Kidney (tissue), 14 donors: ENCODE results near the gene NUDT1. TPM values are rescaled to one million over a fixed set of nuclear protein-coding genes. Genes with fewer than 3 reads are reported as not detected.
A peak's percentile ranks its signal among the peaks of the same experiment; 100 is the strongest.

Experiments
- DNase-seq, 5 donors: peaks; one replicate each; pipeline ENCODE4 v3.0.0-alpha.2; 2013 to 2020
- FAIRE-seq: peaks from 2 replicates; lab custom pipeline; 2012; peaks lifted over from hg19 to GRCh38; lab: Jason Lieb, UNC
- H3K27ac ChIP-seq, 2 donors: one replicate each; pipeline ENCODE4 v1.7.0; 2013; ENCODE audit warnings: low read depth in 2 of 2, low read length in 2 of 2, inconsistent platforms in 1 of 2
- H3K27me3 ChIP-seq: one replicate; pipeline ENCODE4 v1.7.1; 2013; ENCODE audit warnings: low read length, inconsistent platforms; ENCODE audit not compliant: control insufficient read depth, insufficient read depth
- H3K36me3 ChIP-seq, 3 donors: one replicate each; pipeline versions ENCODE4 v1.7.0 to v1.7.1; 2013; ENCODE audit warnings: low read length in 3 of 3, control low read depth in 1 of 3, inconsistent platforms in 1 of 3; ENCODE audit not compliant: insufficient read depth in 3 of 3, control insufficient read depth in 2 of 3
- H3K4me1 ChIP-seq, 3 donors: one replicate each; pipeline versions ENCODE4 v1.7.0 to v1.7.1; 2013; ENCODE audit warnings: low read length in 3 of 3, inconsistent platforms in 1 of 3, low read depth in 1 of 3; ENCODE audit not compliant: control insufficient read depth in 2 of 3, insufficient read depth in 2 of 3
- H3K4me3 ChIP-seq, 3 donors: one replicate each; pipeline versions ENCODE4 v1.7.0 to v1.8.1; 2013; ENCODE audit warnings: low read length in 3 of 3, control low read depth in 1 of 3, inconsistent platforms in 1 of 3
- H3K9ac ChIP-seq, 3 donors: one replicate each; pipeline versions ENCODE4 v1.7.0 to v1.7.1; 2013; ENCODE audit warnings: low read length in 3 of 3, control low read depth in 1 of 3, inconsistent platforms in 1 of 3
- H3K9me3 ChIP-seq, 3 donors: one replicate each; pipeline versions ENCODE4 v1.7.0 to v1.7.1; 2013; ENCODE audit warnings: low read length in 3 of 3, control low read depth in 1 of 3, inconsistent platforms in 1 of 3; ENCODE audit not compliant: control insufficient read depth in 2 of 3, insufficient read depth in 1 of 3
- CTCF ChIP-seq: IDR thresholded peaks from 3 replicates; pipeline ENCODE4 v1.5.1; 2012; ENCODE audit warnings: mild to moderate bottlenecking, moderate library complexity, borderline replicate concordance; ENCODE audit not compliant: insufficient read depth; ENCODE audit errors: extremely low read depth
- intact Hi-C: fragments of 100-400 bp; cut with DNase I; formaldehyde crosslinking; loops from one replicate; pipeline ENCODE4 v1.11.1; 2022
- polyA plus RNA-seq: library from polyadenylated mRNA; stranded (reverse); fragments of 350-450 nt; fragmentation: Illumina TruSeq; extraction: RNeasy Lipid Tissue Mini Kit (QIAGEN cat#74804); gene quantifications from one replicate; pipeline ENCODE4 v1.2.3, GENCODE V29; 2014; ENCODE audit warnings: low read depth, low replicate concordance; ENCODE audit not compliant: insufficient read depth
- total RNA-seq: library from RNA; stranded (reverse); fragmentation: NEBNext Ultra II Directional; extraction: Animal tissue kit (Norgen Biotek cat#: 25700); gene quantifications from one replicate; pipeline ENCODE4 v1.2.1, GENCODE V29; 2021
- donor health status: control.
- donor health status: control.
- donor health status: control.
- donor health status: control.
- donor health status: control.
- donor health status: DM: yes; HTN: yes; CAD: no.
- donor health status: Normal renal cell carcinoma (clear cell type).

Gene NUDT1
- total and polyA plus RNA-seq, 2 donors from 2014 or later: 9.3 to 12.1 TPM

- intact Hi-C loops: no loop called here
- DNase-seq (peak in 1 of 5 donors; percentile 69), FAIRE-seq (no peak)
- no peak for TF ChIP-seq CTCF
- H3K36me3 ChIP-seq: no peaks in the 10 kb centered on the region
- H3K27ac ChIP-seq: no peak overlapping the region
- H3K9me3 ChIP-seq: no peaks in the 10 kb centered on the region
- H3K9ac ChIP-seq: no peak overlapping the region
- no peak overlapping the region for H3K4me3 ChIP-seq
- no peaks in the 10 kb centered on the region for H3K27me3 ChIP-seq
- peaks cover 0 to 12% (median 5%) of the 10 kb centered on the region in 3 donors for H3K4me1 ChIP-seq
These were observed 4.1 kb downstream of the NUDT1 start for GRCh38 chr7:2245883-2246675.

GRCh38 chr7:2247141-2247995 lies 5.3 kb downstream of the NUDT1 start:
- Histone ChIP-seq H3K9me3 (no peaks in the 10 kb centered on the region), H3K4me3 (no peak overlapping the region), H3K27ac (no peak overlapping the region), H3K9ac (no peak overlapping the region), H3K36me3 (no peaks in the 10 kb centered on the region), H3K4me1 (peaks cover 0 to 7% (median 4%) of the 10 kb centered on the region in 3 donors), H3K27me3 (no peaks in the 10 kb centered on the region)
- FAIRE-seq (no peak), DNase-seq (peak in 2 of 5 donors; percentile 47 to 69)
- peak; percentile 51 for TF ChIP-seq CTCF
- intact Hi-C loops: no loop called here

- no peak overlapping the region for H3K4me3 ChIP-seq
- no peak for TF ChIP-seq CTCF
- H3K9me3 ChIP-seq: no peaks in the 10 kb centered on the region
- intact Hi-C loops: no loop called here
- peaks cover 0 to 2% (median 0%) of the 10 kb centered on the region in 3 donors for H3K4me1 ChIP-seq
- peak overlapping the region in 1 of 2 donors; percentile 51 for H3K27ac ChIP-seq
- DNase-seq (peak in 2 of 5 donors; percentile 58 to 90), FAIRE-seq (no peak)
- no peaks in the 10 kb centered on the region for H3K27me3 ChIP-seq
- H3K9ac ChIP-seq: no peak overlapping the region
- no peaks in the 10 kb centered on the region for H3K36me3 ChIP-seq
These were observed 7.1 kb downstream of the NUDT1 start for GRCh38 chr7:2248984-2249694.
